ENCODE results near the gene SMG5. TPM values are rescaled to one million over a fixed set of nuclear protein-coding genes. Genes with fewer than 3 reads are reported as not detected.

Gene SMG5
- total RNA-seq, 4 donors from 2014 or later, result 52.3 to 96.1 (median 69.4) TPM

DNA sequence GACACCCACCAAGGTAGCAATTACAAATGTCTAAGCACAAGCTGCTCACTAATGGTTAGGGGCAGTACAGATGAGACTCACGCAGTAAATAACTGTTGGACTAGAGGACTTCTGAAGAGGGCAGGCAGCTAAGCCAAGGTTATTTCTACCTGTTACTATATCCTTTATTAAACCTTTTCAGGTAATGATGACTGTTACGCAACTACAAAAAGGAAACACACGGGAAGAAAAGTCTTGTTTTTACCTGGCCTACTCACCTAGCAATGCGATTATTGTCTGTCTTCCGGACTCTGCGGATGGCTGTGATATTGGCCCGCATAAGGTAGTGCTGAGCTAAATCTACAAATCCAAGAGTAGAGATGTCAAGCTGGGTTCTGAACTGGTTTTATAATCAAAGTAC is 34.3 kb upstream of the SMG5 start:
- Histone ChIP-seq H3K4me3 (no peak overlapping the region), H3K27me3 (no peaks in the 10 kb centered on the region), H3K9me3 (no peaks in the 10 kb centered on the region), H3K4me1 (no peaks in the 10 kb centered on the region), H3K27ac (replicated peaks in 1 of 4) (no peak overlapping the region), H3K36me3 (peaks cover 78 to 100% (median 100%) of the 10 kb centered on the region in 4 donors)
- WGBS, result 92% methylated on average over 7 of the region's 7 CpGs
- DNase-seq (ENCODE audit: extremely low spot score), result no peak
- intact Hi-C loops (cut with DNase I), result no loop called here
- TF ChIP-seq, protein P1, sequence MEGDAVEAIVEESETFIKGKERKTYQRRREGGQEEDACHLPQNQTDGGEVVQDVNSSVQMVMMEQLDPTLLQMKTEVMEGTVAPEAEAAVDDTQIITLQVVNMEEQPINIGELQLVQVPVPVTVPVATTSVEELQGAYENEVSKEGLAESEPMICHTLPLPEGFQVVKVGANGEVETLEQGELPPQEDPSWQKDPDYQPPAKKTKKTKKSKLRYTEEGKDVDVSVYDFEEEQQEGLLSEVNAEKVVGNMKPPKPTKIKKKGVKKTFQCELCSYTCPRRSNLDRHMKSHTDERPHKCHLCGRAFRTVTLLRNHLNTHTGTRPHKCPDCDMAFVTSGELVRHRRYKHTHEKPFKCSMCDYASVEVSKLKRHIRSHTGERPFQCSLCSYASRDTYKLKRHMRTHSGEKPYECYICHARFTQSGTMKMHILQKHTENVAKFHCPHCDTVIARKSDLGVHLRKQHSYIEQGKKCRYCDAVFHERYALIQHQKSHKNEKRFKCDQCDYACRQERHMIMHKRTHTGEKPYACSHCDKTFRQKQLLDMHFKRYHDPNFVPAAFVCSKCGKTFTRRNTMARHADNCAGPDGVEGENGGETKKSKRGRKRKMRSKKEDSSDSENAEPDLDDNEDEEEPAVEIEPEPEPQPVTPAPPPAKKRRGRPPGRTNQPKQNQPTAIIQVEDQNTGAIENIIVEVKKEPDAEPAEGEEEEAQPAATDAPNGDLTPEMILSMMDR (IDR thresholded peaks at IDR 0.05), result no peak
- TF ChIP-seq POLR2A (IDR thresholded peaks at IDR 0.05; ENCODE audit: low read depth), result no peak
- TF ChIP-seq EP300 (IDR thresholded peaks at IDR 0.05), result no peak
- no peak for TF ChIP-seq POLR2AphosphoS5 (IDR thresholded peaks at IDR 0.05)

DNA sequence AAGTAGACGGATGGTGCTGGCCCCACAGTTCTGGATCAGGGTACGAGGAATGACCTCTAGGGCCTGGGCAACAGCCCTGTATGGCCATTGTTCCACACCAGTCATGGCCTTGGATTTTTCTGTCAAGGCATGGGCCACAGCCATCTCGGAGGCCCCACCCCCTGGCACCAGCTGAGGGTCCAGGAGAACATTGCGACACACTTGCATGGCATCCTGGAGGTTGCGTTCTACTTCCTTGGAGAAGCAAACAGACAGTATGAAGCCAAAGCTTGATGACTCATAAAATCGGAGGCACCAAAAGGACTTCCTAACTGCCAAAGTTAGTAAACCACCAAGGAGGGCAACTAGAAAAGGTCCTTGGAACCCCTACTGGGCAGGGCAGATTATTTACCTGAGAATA is 28.3 kb upstream of the SMG5 start:
- Histone ChIP-seq H3K27ac (replicated peaks in 1 of 4) (no peak overlapping the region), H3K9me3 (no peaks in the 10 kb centered on the region), H3K4me3 (no peak overlapping the region), H3K27me3 (no peaks in the 10 kb centered on the region), H3K4me1 (no peaks in the 10 kb centered on the region), H3K36me3 (peaks cover 64 to 100% (median 99%) of the 10 kb centered on the region in 4 donors)
- TF ChIP-seq EP300 (IDR thresholded peaks at IDR 0.05) (no peak), POLR2A (IDR thresholded peaks at IDR 0.05; ENCODE audit: low read depth) (no peak), POLR2AphosphoS5 (IDR thresholded peaks at IDR 0.05) (no peak)
- TF ChIP-seq, protein P1 (IDR thresholded peaks at IDR 0.05), result no peak
- DNase-seq (ENCODE audit: extremely low spot score), result no peak
- WGBS, result 81% methylated on average over 6 of the region's 6 CpGs
- intact Hi-C loops (cut with DNase I), result no loop called here

DNA sequence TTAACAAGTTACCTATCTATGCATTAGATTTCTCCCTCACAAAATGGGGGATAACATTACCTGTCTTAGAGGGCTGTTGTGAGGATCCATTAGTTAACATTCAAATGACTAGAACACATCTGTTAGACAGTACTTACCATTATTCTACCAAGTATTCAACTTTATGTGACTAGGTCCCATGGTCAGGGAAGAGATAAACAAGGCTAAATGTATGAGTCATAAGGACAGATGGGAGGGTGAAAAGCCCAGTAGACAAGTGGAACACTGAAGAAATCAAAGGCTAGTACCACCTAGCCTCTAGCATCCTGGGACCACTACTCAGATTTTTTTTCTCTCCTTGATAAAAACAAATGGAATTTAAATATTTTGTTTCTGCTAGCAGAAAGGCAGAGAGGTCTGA is 25.5 kb upstream of the SMG5 start:
- intact Hi-C loops (cut with DNase I), result no loop called here
- no peak overlapping the region for H3K27ac ChIP-seq (replicated peaks in 1 of 4)
- H3K36me3 ChIP-seq, result peaks cover 46 to 95% (median 78%) of the 10 kb centered on the region in 4 donors
- no peaks in the 10 kb centered on the region for H3K9me3 ChIP-seq
- H3K4me1 ChIP-seq, result no peaks in the 10 kb centered on the region
- no peak overlapping the region for H3K4me3 ChIP-seq
- no peak for DNase-seq (ENCODE audit: extremely low spot score)
- H3K27me3 ChIP-seq, result no peaks in the 10 kb centered on the region
- TF ChIP-seq POLR2AphosphoS5 (IDR thresholded peaks at IDR 0.05) (no peak), POLR2A (IDR thresholded peaks at IDR 0.05; ENCODE audit: low read depth) (no peak), EP300 (IDR thresholded peaks at IDR 0.05) (no peak)
- TF ChIP-seq, protein P1 (IDR thresholded peaks at IDR 0.05), result no peak

DNA sequence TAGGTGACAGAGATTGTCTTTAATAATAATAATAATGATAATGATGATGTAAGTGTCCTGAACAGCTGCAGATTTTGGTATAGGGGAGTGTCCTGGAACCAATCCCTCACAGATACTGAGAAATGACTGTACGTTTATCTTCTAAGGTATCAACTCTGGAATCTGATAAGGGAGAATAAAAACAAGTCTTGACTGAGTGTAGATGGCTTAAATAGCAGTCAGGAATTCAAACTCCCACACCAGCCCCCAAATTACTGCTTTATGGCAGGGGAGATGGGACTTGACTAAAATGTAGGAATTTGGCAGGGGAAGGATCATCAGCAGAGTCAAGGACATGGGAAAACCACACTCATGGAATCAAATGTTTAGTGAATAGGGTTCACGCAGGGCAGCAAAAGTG is 22.6 kb upstream of the SMG5 start:
- Histone ChIP-seq H3K4me1 (no peaks in the 10 kb centered on the region), H3K4me3 (no peak overlapping the region), H3K27me3 (no peaks in the 10 kb centered on the region), H3K36me3 (peaks cover 26 to 68% (median 49%) of the 10 kb centered on the region in 4 donors), H3K27ac (replicated peaks in 1 of 4) (no peak overlapping the region), H3K9me3 (no peaks in the 10 kb centered on the region)
- TF ChIP-seq, protein P1 (IDR thresholded peaks at IDR 0.05), result no peak
- TF ChIP-seq POLR2A (IDR thresholded peaks at IDR 0.05; ENCODE audit: low read depth) (no peak), EP300 (IDR thresholded peaks at IDR 0.05) (no peak), POLR2AphosphoS5 (IDR thresholded peaks at IDR 0.05) (no peak)
- no peak for DNase-seq (ENCODE audit: extremely low spot score)
- intact Hi-C loops (cut with DNase I), result no loop called here
- 72% methylated on average over 2 of the region's 2 CpGs for WGBS

DNA sequence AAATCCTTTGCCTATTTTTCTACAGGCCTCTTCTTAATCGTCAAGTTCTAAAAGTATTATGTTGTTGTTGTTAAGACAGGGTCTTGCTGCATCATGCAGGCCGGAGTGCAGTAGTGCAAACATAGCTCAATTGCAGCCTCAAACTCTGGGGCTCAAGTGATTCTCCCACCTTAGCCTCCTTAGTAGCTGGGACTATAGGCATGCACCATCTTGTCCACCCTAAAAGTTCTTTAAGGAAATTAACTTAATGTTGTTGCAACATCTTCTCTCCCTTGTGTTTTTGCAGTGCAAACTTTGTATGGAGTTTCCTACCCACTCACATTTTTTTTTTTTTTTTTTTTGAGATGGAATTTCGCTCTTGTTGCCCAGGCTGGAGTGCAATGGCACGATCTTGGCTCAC is 20.6 kb upstream of the SMG5 start:
- intact Hi-C loops (cut with DNase I), result no loop called here
- TF ChIP-seq POLR2AphosphoS5 (IDR thresholded peaks at IDR 0.05) (no peak), POLR2A (IDR thresholded peaks at IDR 0.05; ENCODE audit: low read depth) (no peak), EP300 (IDR thresholded peaks at IDR 0.05) (no peak)
- TF ChIP-seq, protein P1 (IDR thresholded peaks at IDR 0.05), result no peak
- no peak overlapping the region for H3K4me3 ChIP-seq

More for the DNA sequence above, 20.6 kb upstream of the SMG5 start:
- peaks cover 6 to 48% (median 29%) of the 10 kb centered on the region in 4 donors for H3K36me3 ChIP-seq
- no peaks in the 10 kb centered on the region for H3K9me3 ChIP-seq
- no peak overlapping the region for H3K27ac ChIP-seq (replicated peaks in 1 of 4)
- no peak for DNase-seq (ENCODE audit: extremely low spot score)
- H3K4me1 ChIP-seq, result no peaks in the 10 kb centered on the region
- 98% methylated on average over 4 of the region's 4 CpGs for WGBS
- H3K27me3 ChIP-seq, result no peaks in the 10 kb centered on the region

Measured in esophagus muscularis mucosa (tissue), 4 donors.